ENCODE data around the gene PPP6R2. TPM values are rescaled to one million over a fixed set of nuclear protein-coding genes. Genes with fewer than 3 reads are reported as not detected.
A peak's percentile ranks its signal among the peaks of the same experiment; 100 is the strongest.

PPP6R2 gene
- total RNA-seq, 6 experiments from 2014 or later: 38.3 to 80.3 (median 54.4) TPM

GRCh38 chr22:50471962-50472361 lies 128.8 kb downstream of the PPP6R2 start:
- H3K27me3 ChIP-seq: no peaks in the 10 kb centered on the region
- no peak overlapping the region for H3K27ac ChIP-seq
- H3K9me3 ChIP-seq: no peaks in the 10 kb centered on the region
- no peak for TF ChIP-seq CTCF (IDR thresholded peaks at IDR 0.05)
- no peak for TF ChIP-seq POLR2A (IDR thresholded peaks at IDR 0.05)
- intact Hi-C loops (cut with DNase I): no loop called here
- no peak overlapping the region for H3K4me3 ChIP-seq
- peaks cover 0 to 11% (median 4%) of the 10 kb centered on the region in 4 donors for H3K36me3 ChIP-seq
- peaks cover 0 to 17% (median 4%) of the 10 kb centered on the region in 4 donors for H3K4me1 ChIP-seq
- DNase-seq (no peak), ATAC-seq (no peak)
- WGBS (ENCODE audit: insufficient coverage, low coverage, low lambda C conversion rate, missing lambda C conversion rate): 60% methylated on average over 2 of the region's 5 CpGs

- peak in 1 of 4 donors; percentile 26 for TF ChIP-seq CTCF (IDR thresholded peaks at IDR 0.05)
- TF ChIP-seq POLR2A (IDR thresholded peaks at IDR 0.05): no peak
- no peak for DNase-seq
- intact Hi-C loops (cut with DNase I): no loop called here
- H3K4me1 ChIP-seq: peaks cover 0 to 17% (median 4%) of the 10 kb centered on the region in 4 donors
- H3K27ac ChIP-seq: no peak overlapping the region
- no peaks in the 10 kb centered on the region for H3K9me3 ChIP-seq
- no peaks in the 10 kb centered on the region for H3K27me3 ChIP-seq
- H3K4me3 ChIP-seq: no peak overlapping the region
- no peak for ATAC-seq
- H3K36me3 ChIP-seq: no peaks in the 10 kb centered on the region
- WGBS (ENCODE audit: insufficient coverage, low coverage, low lambda C conversion rate, missing lambda C conversion rate): 63% methylated on average over 6 of the region's 6 CpGs
Measured at GRCh38 chr22:50473088-50473487, 130.0 kb downstream of the PPP6R2 start.

GRCh38 chr22:50473855-50474671 lies 130.9 kb downstream of the PPP6R2 start:
- Histone ChIP-seq H3K36me3 (no peaks in the 10 kb centered on the region), H3K4me1 (peaks cover 0 to 17% (median 4%) of the 10 kb centered on the region in 4 donors), H3K27me3 (no peaks in the 10 kb centered on the region), H3K4me3 (peak overlapping the region; percentile 74 to 76 (median 75)), H3K9me3 (no peaks in the 10 kb centered on the region), H3K27ac (peak overlapping the region in 1 of 3 donors; percentile 47)
- no peak for DNase-seq
- ATAC-seq: peak; percentile 14 to 46 (median 34)
- TF ChIP-seq POLR2A (IDR thresholded peaks at IDR 0.05) (no peak), CTCF (IDR thresholded peaks at IDR 0.05) (no peak)
- intact Hi-C loops (cut with DNase I): no loop called here
- WGBS (ENCODE audit: insufficient coverage, low coverage, low lambda C conversion rate, missing lambda C conversion rate): 0% methylated on average over 20 of the region's 62 CpGs

- H3K9me3 ChIP-seq: no peaks in the 10 kb centered on the region
- H3K36me3 ChIP-seq: no peaks in the 10 kb centered on the region
- DNase-seq (peak; percentile 95 to 96 (median 96)), ATAC-seq (peak; percentile 96 to 99 (median 98))
- peaks cover 0 to 17% (median 4%) of the 10 kb centered on the region in 4 donors for H3K4me1 ChIP-seq
- H3K27ac ChIP-seq: peak within 1 kb of the TSS in 2 of 3 donors; percentile 44 to 72
- TF ChIP-seq CTCF (IDR thresholded peaks at IDR 0.05) (no peak), POLR2A (IDR thresholded peaks at IDR 0.05) (peak; percentile 77)
- 0% methylated on average over 19 of the region's 97 CpGs for WGBS (ENCODE audit: insufficient coverage, low coverage, low lambda C conversion rate, missing lambda C conversion rate)
- intact Hi-C loops (cut with DNase I): no loop called here
- peak within 1 kb of the TSS; percentile 74 to 76 (median 75) for H3K4me3 ChIP-seq
- no peaks in the 10 kb centered on the region for H3K27me3 ChIP-seq
Measured at GRCh38 chr22:50474710-50475651, 131.9 kb downstream of the PPP6R2 start, which contains the start of gene SBF1. Gene SBF1 (minus strand): TSS chr22:50475035. CDS start chr22:50474840, 195 bp downstream.
